Psoas muscle (tissue), 8 donors: ENCODE data around the gene PLIN3. TPM values are rescaled to one million over a fixed set of nuclear protein-coding genes. Genes with fewer than 3 reads are reported as not detected.
"Not testable (repeated sequence)": the region's sequence is repeated elsewhere in the genome, so short reads cannot be mapped to it uniquely, and the experiment has no call there.

ENCODE experiments used
- ATAC-seq, 4 donors: fragments of 200-7000 bp; cut with Tn5 transposase; one replicate each; pipeline ENCODE4 v1.9.1; 2020; ENCODE audit warnings: moderate library complexity in 3 of 4, mild to moderate bottlenecking in 2 of 4
- DNase-seq, 2 donors: peaks; one replicate each; pipeline ENCODE4 v3.0.0-alpha.2; 2020
- H3K27ac ChIP-seq: fragments of 200-600 bp; one replicate; pipeline ENCODE4 v1.8.0; 2022
- H3K27me3 ChIP-seq, 3 donors: fragments of 200-600 bp in 1 of 3; one replicate each; pipeline versions ENCODE4 v1.6.1 to v1.8.0; 2013 to 2022; ENCODE audit warnings: low read length in 2 of 3, mild to moderate bottlenecking in 2 of 3, moderate library complexity in 1 of 3; ENCODE audit not compliant: insufficient read depth in 3 of 3
- H3K36me3 ChIP-seq, 2 donors: fragments of 200-600 bp in 1 of 2; one replicate each; pipeline versions ENCODE4 v1.6.1 to v1.8.0; 2013 to 2022; ENCODE audit warnings: low read depth in 1 of 2, mild to moderate bottlenecking in 1 of 2, moderate library complexity in 1 of 2; ENCODE audit not compliant: insufficient read depth in 1 of 2
- H3K4me1 ChIP-seq: fragments of 200-600 bp; one replicate; pipeline ENCODE4 v1.8.0; 2022
- H3K4me3 ChIP-seq: fragments of 200-600 bp; one replicate; pipeline ENCODE4 v1.8.0; 2022; ENCODE audit warnings: mild to moderate bottlenecking
- H3K9me3 ChIP-seq: fragments of 200-600 bp; one replicate; pipeline ENCODE4 v1.8.0; 2022
- WGBS, 3 donors: extraction: QIAGEN DNeasy Blood & Tissue Kit; methylation state at CpG; one replicate each; pipeline versions ENCODE4 v1.1.6 to v1.1.7; 2013; 5-methylcytosine and 5-hydroxymethylcytosine counted together
- intact Hi-C, 2 donors: fragments of 100-400 bp; cut with DNase I; formaldehyde crosslinking; loops; one replicate each; pipeline versions ENCODE4 v1.11.0 to v1.14.2; 2022
- polyA plus RNA-seq, 3 donors: library from polyadenylated mRNA; stranded (reverse); fragments of 200-250 nt; gene quantifications; one replicate each; pipeline ENCODE4 v1.2.3, GENCODE V29; 2013
- total RNA-seq, 4 donors: library from RNA; stranded (reverse); fragmentation: NEBNext Ultra II Directional in 2 of 4; extraction: Animal tissue kit (Norgen Biotek cat#: 25700) in 2 of 4; gene quantifications; one replicate each; pipeline versions ENCODE4 v1.2.1 to v1.2.4, GENCODE V29; 2021 to 2023
- TF ChIP-seq, protein P1 (sequence below): fragments of 200-600 bp; IDR thresholded peaks from one replicate; pipeline ENCODE4 v1.8.0; 2022; ENCODE audit warnings: antibody characterized with exemption
- donor health status: healthy with polysubstance abuse.
- donor health status: DM: no; HTN: no; CAD: no; lungs with moderate emphysema.
- donor health status: Bipolar disorder and iron deficiency.
- donor health status: healthy.
- donor health status: DM: yes; HTN: yes; CAD: no.
- donor health status: DM: no; HTN: no; CAD: no.
- donor health status: DM: no; HTN: no; CAD: no.
- donor health status: DM: yes; HTN: yes; CAD: no.

The PLIN3 gene
- total and polyA plus RNA-seq, 7 donors = 67.2 to 309 (median 107) TPM

DNA sequence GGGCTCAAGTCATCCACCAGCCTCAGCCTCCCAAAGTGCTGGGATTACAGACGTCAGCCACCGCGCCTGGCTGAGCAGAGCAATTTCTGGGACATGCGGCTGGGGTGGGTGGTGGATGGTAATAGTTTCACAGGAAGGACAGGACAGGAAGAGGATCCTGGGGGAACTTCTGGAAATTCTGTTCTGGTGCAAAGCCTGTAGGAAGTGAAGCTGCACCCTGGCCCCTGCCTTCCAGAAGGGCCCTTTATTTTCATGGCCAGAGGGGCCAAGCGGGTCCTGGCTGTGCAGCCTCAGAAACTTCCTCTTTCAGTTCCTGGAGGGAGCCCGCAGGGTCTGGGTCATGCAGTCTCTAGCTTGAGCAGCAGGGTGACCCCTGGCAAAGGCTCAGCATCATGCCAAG is 60.3 kb downstream of the PLIN3 start:
- 66 to 81% (median 73%) methylated on average over 6 of the region's 6 CpGs for WGBS, 3 donors
- Histone ChIP-seq H3K4me3 (no peak overlapping the region), H3K4me1 (peaks cover 9% of the 10 kb centered on the region), H3K36me3 (no peaks in the 10 kb centered on the region), H3K9me3 (no peaks in the 10 kb centered on the region), H3K27me3 (no peaks in the 10 kb centered on the region), H3K27ac (no peak overlapping the region)
- ATAC-seq = no peak
- TF ChIP-seq, protein P1, sequence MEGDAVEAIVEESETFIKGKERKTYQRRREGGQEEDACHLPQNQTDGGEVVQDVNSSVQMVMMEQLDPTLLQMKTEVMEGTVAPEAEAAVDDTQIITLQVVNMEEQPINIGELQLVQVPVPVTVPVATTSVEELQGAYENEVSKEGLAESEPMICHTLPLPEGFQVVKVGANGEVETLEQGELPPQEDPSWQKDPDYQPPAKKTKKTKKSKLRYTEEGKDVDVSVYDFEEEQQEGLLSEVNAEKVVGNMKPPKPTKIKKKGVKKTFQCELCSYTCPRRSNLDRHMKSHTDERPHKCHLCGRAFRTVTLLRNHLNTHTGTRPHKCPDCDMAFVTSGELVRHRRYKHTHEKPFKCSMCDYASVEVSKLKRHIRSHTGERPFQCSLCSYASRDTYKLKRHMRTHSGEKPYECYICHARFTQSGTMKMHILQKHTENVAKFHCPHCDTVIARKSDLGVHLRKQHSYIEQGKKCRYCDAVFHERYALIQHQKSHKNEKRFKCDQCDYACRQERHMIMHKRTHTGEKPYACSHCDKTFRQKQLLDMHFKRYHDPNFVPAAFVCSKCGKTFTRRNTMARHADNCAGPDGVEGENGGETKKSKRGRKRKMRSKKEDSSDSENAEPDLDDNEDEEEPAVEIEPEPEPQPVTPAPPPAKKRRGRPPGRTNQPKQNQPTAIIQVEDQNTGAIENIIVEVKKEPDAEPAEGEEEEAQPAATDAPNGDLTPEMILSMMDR = no peak
- intact Hi-C loops = no loop called here
- peak; percentile 33 to 59 for DNase-seq

DNA sequence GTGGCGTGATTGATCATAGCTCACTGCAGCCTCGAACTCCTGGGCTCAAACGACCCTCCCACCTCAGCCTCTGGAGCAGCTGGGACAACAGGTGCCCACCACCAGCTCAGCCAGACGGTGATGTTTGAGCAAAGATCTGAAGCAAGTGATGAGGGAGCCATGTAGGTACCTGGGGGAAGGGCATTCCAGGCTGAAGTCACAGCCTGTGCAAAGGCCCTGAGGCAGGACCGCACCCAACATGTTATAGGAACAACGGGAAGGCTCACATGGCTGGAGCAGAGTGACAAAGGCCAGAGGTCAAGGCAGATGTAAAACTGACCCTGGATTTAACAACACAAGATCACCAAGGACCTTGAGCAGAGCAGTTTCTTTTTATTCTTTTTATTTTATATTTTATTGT is 61.1 kb downstream of the PLIN3 start:
- no peaks in the 10 kb centered on the region for H3K36me3 ChIP-seq
- DNase-seq (no peak), ATAC-seq (no peak)
- H3K4me1 ChIP-seq = peaks cover 13% of the 10 kb centered on the region
- no peaks in the 10 kb centered on the region for H3K9me3 ChIP-seq
- no peaks in the 10 kb centered on the region for H3K27me3 ChIP-seq
- WGBS, 3 donors = 63 to 81% (median 76%) methylated on average over 6 of the region's 6 CpGs
- H3K4me3 ChIP-seq = no peak overlapping the region
- TF ChIP-seq, protein P1 = no peak
- no peak overlapping the region for H3K27ac ChIP-seq
- intact Hi-C loops = no loop called here

DNA sequence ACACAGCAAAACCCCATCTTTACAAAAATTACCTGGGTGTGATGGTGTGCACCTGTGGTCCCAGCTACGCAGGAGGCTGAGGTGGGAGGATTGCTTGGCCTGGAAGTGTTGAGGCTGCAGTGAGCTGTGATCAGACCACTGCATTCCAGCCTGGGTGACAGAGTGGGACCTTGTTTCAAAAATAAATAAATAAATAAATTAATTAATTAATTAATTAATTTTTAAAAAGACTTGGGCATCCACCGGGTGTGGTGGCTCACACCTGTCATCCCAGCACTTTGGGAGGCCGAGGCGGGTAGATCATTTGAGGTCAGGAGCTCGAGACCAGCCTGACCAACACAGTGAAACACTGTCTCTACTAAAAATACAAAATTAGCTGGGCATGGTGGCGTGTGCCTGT is 62.3 kb downstream of the PLIN3 start:
- H3K36me3 ChIP-seq, H3K27ac ChIP-seq, intact Hi-C loops, H3K9me3 ChIP-seq, H3K4me3 ChIP-seq, DNase-seq, ATAC-seq, H3K27me3 ChIP-seq: not testable (repeated sequence)
- 86 to 94% (median 90%) methylated on average over 6 of the region's 6 CpGs for WGBS, 3 donors
- H3K4me1 ChIP-seq = peaks cover 20% of the 10 kb centered on the region

DNA sequence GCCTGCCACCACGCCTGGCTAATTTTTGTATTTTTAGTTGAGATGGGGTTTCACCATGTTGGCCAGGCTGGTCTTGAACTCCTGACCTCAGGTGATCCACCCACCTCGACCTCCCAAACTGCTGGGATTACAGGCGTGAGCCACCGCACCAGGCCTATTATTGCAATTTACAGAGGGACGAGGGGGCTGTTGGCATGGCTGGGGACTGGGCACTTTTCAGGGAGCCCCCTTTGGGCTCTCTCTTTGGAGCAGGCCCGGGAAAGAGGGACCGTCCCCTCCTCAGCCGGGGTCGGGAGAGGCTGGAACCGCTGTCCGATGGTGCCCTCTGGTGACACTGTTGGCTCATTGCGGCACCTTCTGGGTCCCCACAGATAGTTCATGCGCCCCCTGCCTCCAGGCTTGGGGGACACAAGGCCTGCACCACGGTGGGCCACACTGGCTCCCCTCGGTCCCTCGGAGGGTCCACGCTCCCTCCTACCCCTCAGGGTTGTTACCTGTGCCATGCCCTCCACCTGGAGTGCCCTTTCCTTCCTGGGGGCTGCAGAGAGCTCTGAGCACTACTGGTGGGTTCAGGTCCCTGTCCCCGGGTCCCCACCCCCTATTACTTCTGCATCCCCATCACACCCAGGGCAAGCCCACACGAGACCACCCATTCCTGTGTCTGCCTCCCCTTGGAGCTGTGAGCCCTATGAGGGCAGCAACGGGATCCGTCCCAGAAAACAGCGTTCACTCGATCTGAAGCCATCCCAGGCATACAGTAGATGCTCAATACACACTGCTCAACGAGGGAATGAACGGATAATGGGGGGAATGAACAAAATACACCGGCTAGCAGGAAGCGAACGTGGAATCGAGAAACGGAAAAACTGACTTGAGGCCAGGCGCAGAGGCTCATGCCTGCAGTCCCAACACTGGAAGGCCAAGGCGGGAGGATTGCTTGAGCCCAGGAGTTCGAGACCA is 63.5 kb downstream of the PLIN3 start:
- TF ChIP-seq, protein P1 = peak; percentile 73
- 44 to 63% (median 44%) methylated on average over 26 to 33 of the region's 33 CpGs for WGBS, 3 donors
- Histone ChIP-seq H3K27ac (peak overlapping the region; percentile 88), H3K4me3 (no peak overlapping the region), H3K9me3 (no peaks in the 10 kb centered on the region), H3K27me3 (no peaks in the 10 kb centered on the region), H3K4me1 (peaks cover 20% of the 10 kb centered on the region), H3K36me3 (no peaks in the 10 kb centered on the region)
- ATAC-seq (peak; percentile 46 to 56 (median 49)), DNase-seq (peak; percentile 60 to 84)
- intact Hi-C loops = loop anchor here (1.0 kb wide), 2 partner anchors 71 to 72 kb away; no protein-coding TSS in a partner anchor

DNA sequence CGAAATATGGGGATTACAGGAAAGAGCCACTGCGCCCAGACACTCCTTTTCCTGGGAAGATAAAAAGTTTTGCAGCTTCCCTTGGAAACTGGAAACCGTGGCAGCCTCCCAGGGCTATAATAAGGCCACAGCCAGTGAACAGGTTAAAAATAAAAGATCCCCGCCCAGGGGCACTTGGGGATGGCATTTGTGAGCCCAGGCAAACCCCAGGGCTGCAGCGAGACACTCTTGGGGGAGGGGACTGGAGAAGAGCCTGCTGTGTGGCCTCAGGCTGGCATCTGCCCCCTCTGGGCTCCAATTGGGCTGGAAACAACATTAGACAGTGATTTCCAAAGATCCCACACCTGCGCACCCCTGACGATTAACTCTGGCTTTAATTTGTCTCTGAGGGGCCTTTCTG is 64.8 kb downstream of the PLIN3 start:
- WGBS, 3 donors = 25 to 30% (median 29%) methylated on average over 7 of the region's 7 CpGs
- Histone ChIP-seq H3K4me1 (peaks cover 20% of the 10 kb centered on the region), H3K4me3 (no peak overlapping the region), H3K9me3 (no peaks in the 10 kb centered on the region), H3K36me3 (no peaks in the 10 kb centered on the region), H3K27ac (peak overlapping the region; percentile 88), H3K27me3 (no peaks in the 10 kb centered on the region)
- intact Hi-C loops = no loop called here
- DNase-seq (peak; percentile 44 to 85), ATAC-seq (peak; percentile 29 to 69 (median 48))
- TF ChIP-seq, protein P1 = no peak
